Adrenal gland (tissue), 5 donors: Measurements from ENCODE around the gene RABL3.

Source experiments
- POLR2A ChIP-seq, 2 donors: fragments of 450-650 bp; IDR thresholded peaks; one replicate each; pipeline ENCODE4 v1.6.1; 2017; ENCODE audit warnings: antibody characterized with exemption in 2 of 2, mild to moderate bottlenecking in 2 of 2, moderate library complexity in 1 of 2
- TF ChIP-seq, protein P1 (sequence below), 6 experiments: fragments of 450-650 bp in 4 of 6; fragments of 200-600 bp in 2 of 6; sonication (generic) in 1 of 6; IDR thresholded peaks; 1 replicate in 5 of 6; 2 replicates in 1 of 6; pipeline versions ENCODE4 v1.5.1 to v1.8.0; 2016 to 2021; ENCODE audit warnings: antibody characterized with exemption in 6 of 6, mild to moderate bottlenecking in 2 of 6, moderate library complexity in 1 of 6
- donor health status: DM: no; HTN: no; CAD: no.

- TF ChIP-seq, protein P1, sequence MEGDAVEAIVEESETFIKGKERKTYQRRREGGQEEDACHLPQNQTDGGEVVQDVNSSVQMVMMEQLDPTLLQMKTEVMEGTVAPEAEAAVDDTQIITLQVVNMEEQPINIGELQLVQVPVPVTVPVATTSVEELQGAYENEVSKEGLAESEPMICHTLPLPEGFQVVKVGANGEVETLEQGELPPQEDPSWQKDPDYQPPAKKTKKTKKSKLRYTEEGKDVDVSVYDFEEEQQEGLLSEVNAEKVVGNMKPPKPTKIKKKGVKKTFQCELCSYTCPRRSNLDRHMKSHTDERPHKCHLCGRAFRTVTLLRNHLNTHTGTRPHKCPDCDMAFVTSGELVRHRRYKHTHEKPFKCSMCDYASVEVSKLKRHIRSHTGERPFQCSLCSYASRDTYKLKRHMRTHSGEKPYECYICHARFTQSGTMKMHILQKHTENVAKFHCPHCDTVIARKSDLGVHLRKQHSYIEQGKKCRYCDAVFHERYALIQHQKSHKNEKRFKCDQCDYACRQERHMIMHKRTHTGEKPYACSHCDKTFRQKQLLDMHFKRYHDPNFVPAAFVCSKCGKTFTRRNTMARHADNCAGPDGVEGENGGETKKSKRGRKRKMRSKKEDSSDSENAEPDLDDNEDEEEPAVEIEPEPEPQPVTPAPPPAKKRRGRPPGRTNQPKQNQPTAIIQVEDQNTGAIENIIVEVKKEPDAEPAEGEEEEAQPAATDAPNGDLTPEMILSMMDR (IDR thresholded peaks at IDR 0.05) = no peak
- no peak for TF ChIP-seq POLR2A (IDR thresholded peaks at IDR 0.05)
These were observed 105.4 kb downstream of the RABL3 start for GRCh38 chr3:120636795-120637401.
